Activated naive CD4-positive, alpha-beta T cell treated with anti-CD3 and anti-CD28 coated beads, Interleukin-2, amount 50 U/mL, for 72 hours (primary cell): Measurements from ENCODE around the gene WNT3A. TPM values are rescaled to one million over a fixed set of nuclear protein-coding genes. Genes with fewer than 3 reads are reported as not detected.

Experiments
- ATAC-seq, 2 donors: fragments of 150-1000 bp; cut with Tn5 transposase; 2 replicates each; pipeline ENCODE4 v1.10.0; 2021; ENCODE audit warnings: mild to moderate bottlenecking in 2 of 2, moderate library complexity in 2 of 2
- DNase-seq, 2 donors: peaks; one replicate each; pipeline ENCODE4 v3.0.0; 2021 to 2022; ENCODE audit warnings: low spot score in 2 of 2
- H3K27ac Mint-ChIP-seq, 2 donors: one replicate each; pipeline ENCODE4 v1.8.0; 2022; ENCODE audit warnings: mild to moderate bottlenecking in 2 of 2, mixed read lengths in 2 of 2
- H3K36me3 Mint-ChIP-seq, 2 donors: one replicate each; pipeline ENCODE4 v1.8.0; 2022; ENCODE audit warnings: mixed read lengths in 2 of 2
- H3K9me3 Mint-ChIP-seq, 2 donors: one replicate each; pipeline ENCODE4 v1.8.0; 2022; ENCODE audit warnings: mixed read lengths in 2 of 2
- total RNA-seq, 2 donors: library from RNA; stranded (reverse); gene quantifications; one replicate each; pipeline ENCODE4 v1.2.3, GENCODE V29; 2022

Gene WNT3A
- total RNA-seq, 2 donors from 2014 or later = 0.08 TPM; not detected in 1

DNA sequence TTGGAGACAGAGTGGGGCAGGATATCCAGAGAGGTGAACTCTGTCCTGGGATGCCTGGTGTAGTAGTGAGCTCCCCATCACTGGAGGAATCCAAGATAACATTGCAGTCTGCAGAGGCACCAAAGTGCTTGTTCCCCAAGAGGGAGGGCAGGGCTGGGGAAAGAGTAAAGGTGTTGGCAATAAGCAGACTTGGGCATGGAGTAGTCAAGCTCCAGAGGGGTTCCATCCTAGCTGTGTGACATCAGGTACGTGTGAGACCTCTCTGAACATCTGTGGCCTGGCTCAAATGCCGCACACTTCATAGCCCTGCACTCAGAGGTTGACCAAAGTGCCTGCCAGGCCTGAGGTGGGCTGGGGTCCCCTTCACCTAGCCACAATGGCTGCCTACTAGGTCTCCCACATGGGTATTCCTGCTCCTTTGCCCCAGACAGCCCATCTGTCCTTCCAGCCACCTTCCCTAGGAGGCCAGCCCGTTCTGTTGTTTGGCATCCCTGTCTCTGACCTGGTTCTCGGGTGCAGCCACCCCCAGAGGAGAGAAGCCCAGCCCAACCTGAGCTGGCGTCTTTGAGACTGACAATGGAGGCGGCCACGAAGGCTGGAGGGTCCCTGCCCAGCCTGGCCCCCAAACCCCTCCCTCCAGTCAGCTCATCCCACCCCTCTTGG, 72.9 kb downstream of the WNT3A start:
- Mint-ChIP-seq H3K27ac (no peak overlapping the region), H3K9me3 (no peaks in the 10 kb centered on the region), H3K36me3 (peaks cover 16 to 17% of the 10 kb centered on the region in 2 donors)
- DNase-seq = peak in 1 of 2 donors; percentile 48
- ATAC-seq = no peak

DNA sequence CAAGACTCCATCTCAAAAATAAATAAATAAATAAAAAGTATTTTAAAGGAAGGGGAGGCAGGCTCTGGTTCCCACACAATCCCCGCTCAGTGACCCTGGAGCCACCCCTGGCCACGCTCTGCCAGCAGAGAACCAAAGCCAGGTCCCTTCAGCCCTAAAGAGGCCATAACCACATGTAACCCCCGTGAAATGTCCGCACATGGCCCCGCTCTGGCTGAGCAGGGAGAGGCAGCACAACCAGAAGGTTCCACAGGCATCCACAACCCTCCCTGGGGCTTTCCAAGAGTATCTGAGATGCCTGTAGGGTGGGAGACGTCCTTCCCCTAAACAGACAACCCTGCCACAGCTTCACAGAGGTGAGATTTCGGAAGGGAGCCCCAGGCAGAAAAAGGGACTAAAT, 74.3 kb downstream of the WNT3A start:
- peaks cover 24 to 25% of the 10 kb centered on the region in 2 donors for H3K36me3 Mint-ChIP-seq
- ATAC-seq = no peak
- no peak for DNase-seq
- H3K27ac Mint-ChIP-seq = peak overlapping the region; percentile 94 to 97
- H3K9me3 Mint-ChIP-seq = no peaks in the 10 kb centered on the region

DNA sequence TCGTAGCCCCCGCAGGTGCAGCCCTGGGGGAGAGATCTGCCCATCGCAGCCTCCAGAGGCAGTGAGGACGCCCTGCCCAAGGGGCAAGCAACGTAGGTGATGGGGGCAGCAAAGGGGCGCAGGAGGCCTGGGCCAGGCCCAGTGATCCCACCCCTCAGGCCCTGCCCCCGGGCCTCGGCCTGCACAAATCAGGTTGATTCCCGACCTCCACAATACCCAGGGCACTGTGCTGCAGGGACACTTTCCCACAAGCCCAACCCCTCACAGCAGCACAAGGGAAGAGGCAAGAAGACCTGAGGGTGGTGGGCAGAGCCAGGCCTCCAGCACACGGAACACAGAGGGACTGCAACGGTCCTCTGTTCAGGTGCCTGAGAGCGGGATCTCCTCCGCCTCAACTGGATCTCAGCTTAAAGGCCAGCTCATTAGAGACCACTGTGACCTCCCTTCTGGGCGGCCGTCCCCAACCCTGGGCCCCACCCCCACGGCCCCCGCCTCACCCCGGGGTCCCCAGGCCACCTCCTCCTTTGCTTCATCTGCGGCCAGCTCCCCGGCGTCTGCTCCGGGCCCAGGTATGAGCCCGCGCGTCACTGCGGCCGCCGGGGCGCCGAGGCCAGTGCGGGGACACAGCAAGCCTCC, 74.9 kb downstream of the WNT3A start:
- peaks cover 24 to 25% of the 10 kb centered on the region in 2 donors for H3K36me3 Mint-ChIP-seq
- H3K9me3 Mint-ChIP-seq = no peaks in the 10 kb centered on the region
- ATAC-seq (peak; percentile 8 to 30), DNase-seq (no peak)
- H3K27ac Mint-ChIP-seq = peak overlapping the region; percentile 65 to 97

DNA sequence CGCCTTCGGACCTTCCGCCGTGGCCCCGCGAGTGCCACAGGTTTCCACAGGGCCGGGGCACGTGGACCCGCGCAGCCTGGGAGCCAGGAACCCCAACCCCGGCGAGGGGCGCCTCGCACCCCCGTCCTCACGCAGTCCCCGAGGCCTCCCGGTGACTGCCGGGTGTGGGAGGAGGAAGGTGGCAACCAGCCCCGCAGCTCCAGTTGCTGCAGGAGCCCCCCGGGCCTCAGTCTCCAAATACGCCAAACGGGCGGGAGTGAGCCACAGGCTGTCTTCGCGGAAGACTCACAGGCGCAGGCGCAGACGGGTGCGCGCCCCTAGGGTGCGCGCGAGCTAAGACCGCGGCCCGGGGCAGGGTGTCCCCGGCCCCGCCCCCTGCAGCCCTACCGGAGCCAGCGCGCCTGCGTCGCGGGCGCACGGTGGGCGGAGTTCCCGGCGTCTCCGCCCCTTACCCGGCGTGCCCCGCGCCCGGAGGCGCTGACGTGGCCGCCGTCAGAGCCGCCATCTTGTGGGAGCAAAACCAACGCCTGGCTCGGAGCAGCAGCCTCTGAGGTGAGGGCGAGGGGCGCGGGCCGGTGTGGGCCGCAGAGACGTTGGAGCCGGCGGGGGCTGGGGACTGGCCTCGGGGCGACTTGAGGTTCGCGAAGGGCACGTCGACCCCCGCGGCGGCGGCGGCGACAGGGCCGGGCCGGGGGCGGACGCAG, 75.6 kb downstream of the WNT3A start, which contains the start of gene ARF1:
Gene ARF1 (plus strand): TSS at position 495 of the 704 bp plus-strand sequence. CDS start 14,407 bp downstream, outside the sequence.
- Mint-ChIP-seq H3K9me3 (no peaks in the 10 kb centered on the region), H3K27ac (peak within 1 kb of the TSS; percentile 97 to 99), H3K36me3 (peaks cover 24 to 25% of the 10 kb centered on the region in 2 donors)
- peak; percentile 95 for DNase-seq
- ATAC-seq = peak; percentile 83 to 87

DNA sequence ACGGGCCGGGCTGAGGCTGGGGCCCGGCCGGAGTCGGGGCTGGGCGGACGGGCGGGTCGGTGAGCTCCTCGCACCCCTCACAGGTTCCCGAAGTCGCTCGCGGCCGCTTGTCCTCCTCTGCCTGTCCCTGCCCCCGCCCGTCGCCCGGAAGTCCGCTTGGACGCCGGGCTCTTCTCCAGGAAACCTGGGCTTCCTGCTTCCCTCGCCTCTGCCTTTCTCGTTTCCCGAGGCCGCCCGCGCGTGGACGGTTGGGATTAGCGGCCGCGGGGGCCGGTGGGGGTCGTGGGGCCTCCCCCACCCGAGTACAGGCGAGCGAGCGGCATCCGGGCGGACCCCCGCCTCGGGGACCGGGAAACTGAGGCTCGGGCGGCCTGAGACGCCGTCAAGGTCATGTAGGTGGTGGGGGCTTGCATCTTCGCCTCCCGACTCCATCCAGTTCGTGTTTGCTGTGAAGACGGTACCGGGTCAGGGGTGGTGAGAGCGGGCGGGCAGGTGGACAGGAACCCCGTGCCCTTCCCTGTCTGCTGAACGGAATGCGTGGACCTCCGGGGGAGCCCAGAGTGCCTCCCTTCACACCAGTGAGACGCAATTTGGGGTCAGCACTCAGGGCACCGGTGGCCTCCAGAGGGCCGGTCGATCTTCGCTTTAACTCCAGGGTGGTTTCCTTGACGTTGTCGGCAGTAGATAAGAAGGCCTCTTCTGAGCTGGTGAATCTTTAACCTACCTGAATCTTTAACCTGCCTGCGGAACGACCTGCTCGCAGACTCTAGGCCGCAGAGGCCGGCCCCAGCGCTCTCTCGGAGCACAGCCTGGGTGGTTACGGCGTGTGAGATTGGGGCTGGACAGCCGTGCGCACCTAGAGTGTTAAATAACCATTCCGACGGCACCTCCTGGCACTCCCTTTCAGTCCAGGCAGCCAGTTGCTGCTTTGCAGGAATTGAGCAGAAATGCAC, 76.4 kb downstream of the WNT3A start:
- H3K9me3 Mint-ChIP-seq = no peaks in the 10 kb centered on the region
- ATAC-seq (peak; percentile 14 to 27), DNase-seq (no peak)
- peak overlapping the region; percentile 97 to 99 for H3K27ac Mint-ChIP-seq
- H3K36me3 Mint-ChIP-seq = peaks cover 25 to 31% of the 10 kb centered on the region in 2 donors

DNA sequence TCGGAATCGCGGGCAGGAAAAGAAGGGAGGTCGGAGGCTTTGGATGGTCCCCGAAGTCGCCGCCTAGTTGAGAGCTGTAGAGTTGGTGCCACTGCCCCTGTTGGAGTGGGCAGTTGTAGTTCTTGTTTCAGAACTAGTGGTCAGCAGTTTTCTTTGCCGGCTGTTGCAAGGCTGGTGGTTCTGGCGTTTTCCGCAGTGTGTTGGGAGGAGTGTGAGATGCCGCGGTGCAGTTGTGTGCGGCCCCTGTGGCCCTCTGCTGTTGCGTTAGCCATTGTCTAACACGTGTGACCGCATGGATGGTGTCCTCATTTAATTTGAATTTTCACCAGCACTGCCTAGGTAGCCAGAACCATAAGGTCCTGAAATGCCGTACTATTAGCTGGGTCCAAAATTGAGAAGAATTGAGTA, 77.1 kb downstream of the WNT3A start:
- Mint-ChIP-seq H3K27ac (peak overlapping the region; percentile 97 to 99), H3K9me3 (no peaks in the 10 kb centered on the region), H3K36me3 (peaks cover 25 to 31% of the 10 kb centered on the region in 2 donors)
- DNase-seq (no peak), ATAC-seq (no peak)

DNA sequence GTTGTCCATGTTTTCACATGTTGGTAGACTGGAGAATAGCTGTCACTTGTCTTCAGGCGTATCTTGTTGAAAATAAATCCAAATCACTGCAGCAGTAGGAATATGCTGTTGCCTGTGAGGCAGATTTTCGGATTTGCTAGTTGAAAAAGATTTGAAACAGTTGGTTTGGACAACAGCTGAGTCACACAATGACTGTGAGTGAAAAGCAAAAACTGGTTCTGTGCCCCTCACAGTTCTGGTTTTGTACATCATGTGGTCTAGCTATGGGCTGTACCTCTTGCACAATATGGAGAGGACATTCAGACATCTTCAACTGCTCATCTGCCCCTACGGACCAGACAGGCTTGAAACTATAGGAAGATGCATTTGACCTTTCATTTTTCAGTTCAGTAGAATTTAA, 77.5 kb downstream of the WNT3A start:
- no peaks in the 10 kb centered on the region for H3K9me3 Mint-ChIP-seq
- ATAC-seq (peak in 1 of 2 donors; percentile 28), DNase-seq (no peak)
- peak overlapping the region; percentile 97 to 99 for H3K27ac Mint-ChIP-seq
- peaks cover 25 to 31% of the 10 kb centered on the region in 2 donors for H3K36me3 Mint-ChIP-seq

DNA sequence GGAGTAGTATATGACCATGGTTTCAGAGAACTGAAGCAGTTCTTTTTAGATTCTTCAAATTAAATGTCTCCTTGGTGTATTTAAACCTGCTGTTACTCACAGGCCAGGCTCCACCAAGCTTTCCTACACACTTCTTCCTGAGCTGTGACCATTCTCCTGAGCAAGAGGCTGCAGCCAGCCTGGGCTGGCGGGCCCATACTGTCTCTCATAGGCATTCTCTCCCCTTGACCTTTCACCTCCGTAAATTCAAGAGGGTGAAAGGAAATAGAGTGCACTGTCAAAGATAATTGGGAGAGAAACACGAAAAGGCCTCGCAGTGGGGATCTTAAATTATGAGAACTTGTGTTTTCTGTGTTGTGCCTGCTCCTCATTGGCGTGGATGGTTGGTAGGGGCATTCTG, 78.0 kb downstream of the WNT3A start:
- peaks cover 25 to 31% of the 10 kb centered on the region in 2 donors for H3K36me3 Mint-ChIP-seq
- no peak for ATAC-seq
- H3K9me3 Mint-ChIP-seq = no peaks in the 10 kb centered on the region
- H3K27ac Mint-ChIP-seq = peak overlapping the region; percentile 86 to 97
- no peak for DNase-seq

DNA sequence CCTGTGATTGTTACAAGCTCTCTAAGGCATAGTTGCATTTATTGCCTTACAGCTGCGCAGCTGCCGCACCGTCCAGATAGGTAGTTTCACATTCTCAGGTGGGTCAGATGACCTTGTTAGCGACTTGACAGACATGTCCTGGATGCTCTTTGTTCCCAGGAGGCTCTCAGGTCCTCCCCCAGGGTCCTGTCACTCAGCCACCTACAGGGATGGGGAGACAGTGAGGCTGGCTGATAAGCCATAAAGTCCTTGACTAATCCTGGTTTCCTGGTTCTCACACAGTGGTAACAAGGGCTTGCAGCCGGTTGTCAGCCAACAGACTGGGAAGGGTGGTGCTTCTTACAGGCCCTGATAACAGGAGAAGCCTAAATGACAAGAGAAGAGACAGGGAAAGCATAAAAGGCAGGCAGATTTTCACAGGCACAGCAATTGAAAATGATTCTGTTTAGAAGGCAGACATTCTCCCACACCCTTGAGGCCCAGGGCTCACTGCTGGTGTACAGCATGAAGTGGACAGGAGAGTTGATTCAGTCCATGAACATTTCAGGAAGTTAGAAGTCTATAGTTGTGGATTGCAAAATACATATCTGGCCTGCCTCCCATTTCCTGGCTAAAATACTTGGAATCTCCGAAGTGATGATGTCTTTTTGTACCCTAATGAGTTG, 78.6 kb downstream of the WNT3A start:
- no peak for DNase-seq
- Mint-ChIP-seq H3K9me3 (no peaks in the 10 kb centered on the region), H3K27ac (peak overlapping the region; percentile 86 to 97), H3K36me3 (peaks cover 25 to 34% of the 10 kb centered on the region in 2 donors)
- ATAC-seq = no peak

DNA sequence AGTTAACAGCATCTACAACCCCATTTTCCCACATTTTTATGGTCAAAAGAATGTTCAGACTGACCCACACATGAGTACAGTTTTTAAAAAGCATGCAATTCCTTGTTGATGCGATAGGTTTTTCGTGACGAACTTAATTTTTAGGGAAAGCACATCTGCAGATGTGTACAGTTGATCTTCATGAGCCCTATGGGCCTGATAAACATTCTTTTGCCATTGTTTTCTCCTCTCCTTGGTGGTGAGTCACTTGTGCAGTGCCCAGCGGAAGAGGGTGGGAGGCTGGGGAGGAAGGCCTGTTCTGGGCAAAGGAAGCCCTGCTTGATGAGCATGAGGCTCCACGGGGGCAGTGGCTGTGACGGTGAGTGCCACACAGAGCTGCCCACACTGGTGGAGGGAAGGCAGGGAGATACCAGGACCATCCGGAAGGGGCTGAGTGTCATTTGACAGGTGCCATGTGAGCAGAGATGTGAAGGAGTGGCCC, 81.0 kb downstream of the WNT3A start:
- no peak for DNase-seq
- Mint-ChIP-seq H3K36me3 (peaks cover 39 to 58% of the 10 kb centered on the region in 2 donors), H3K9me3 (no peaks in the 10 kb centered on the region), H3K27ac (peak overlapping the region; percentile 88 to 96)
- peak in 1 of 2 donors; percentile 51 for ATAC-seq

DNA sequence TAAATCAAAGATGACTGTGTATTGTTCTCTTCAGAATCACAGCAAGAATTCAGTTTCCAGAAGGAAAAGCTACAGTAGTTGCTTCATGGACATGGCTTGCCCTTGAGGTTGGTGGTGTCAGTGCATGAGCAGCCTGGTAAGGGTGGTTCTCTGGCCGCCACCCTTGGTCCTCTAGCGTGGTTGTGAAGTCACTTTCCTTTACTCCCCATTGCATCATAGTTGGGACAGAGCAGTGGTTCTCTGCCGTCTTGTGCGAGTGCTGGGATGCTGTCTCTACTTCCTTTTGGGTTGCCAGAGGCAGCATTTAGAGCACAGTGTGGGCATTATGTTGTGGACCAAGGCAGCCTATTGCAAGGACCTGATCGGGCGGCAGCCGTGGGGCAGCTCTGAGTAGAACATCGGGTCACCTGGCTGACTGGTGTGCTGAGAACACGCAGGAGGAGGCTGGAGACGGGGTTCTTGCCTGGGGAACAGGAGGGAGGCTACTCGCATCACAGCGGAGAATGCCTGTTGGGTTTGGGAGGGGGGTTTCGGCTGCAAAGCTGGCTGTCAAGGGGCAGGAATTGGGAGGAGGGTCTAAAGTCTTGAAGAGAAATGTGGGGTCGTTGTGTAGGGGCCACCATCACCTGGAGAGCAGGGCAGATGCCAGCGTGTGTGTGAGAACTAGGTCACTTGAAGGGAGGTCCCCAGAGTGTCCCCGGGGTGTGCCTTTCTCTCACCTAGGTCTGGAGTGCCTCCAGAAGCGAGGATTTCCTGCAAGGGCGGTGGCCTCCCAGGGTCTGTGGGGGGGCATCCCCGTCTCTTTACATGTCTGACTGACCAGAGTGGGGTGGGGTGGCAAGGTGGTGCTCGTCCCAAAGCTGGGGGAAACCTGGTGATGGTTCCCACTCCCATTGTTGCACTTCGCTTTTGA, 82.0 kb downstream of the WNT3A start:
- peaks cover 32 to 54% of the 10 kb centered on the region in 2 donors for H3K36me3 Mint-ChIP-seq
- DNase-seq (peak in 1 of 2 donors; percentile 50), ATAC-seq (no peak)
- H3K9me3 Mint-ChIP-seq = no peaks in the 10 kb centered on the region
- H3K27ac Mint-ChIP-seq = peak overlapping the region; percentile 88 to 96

DNA sequence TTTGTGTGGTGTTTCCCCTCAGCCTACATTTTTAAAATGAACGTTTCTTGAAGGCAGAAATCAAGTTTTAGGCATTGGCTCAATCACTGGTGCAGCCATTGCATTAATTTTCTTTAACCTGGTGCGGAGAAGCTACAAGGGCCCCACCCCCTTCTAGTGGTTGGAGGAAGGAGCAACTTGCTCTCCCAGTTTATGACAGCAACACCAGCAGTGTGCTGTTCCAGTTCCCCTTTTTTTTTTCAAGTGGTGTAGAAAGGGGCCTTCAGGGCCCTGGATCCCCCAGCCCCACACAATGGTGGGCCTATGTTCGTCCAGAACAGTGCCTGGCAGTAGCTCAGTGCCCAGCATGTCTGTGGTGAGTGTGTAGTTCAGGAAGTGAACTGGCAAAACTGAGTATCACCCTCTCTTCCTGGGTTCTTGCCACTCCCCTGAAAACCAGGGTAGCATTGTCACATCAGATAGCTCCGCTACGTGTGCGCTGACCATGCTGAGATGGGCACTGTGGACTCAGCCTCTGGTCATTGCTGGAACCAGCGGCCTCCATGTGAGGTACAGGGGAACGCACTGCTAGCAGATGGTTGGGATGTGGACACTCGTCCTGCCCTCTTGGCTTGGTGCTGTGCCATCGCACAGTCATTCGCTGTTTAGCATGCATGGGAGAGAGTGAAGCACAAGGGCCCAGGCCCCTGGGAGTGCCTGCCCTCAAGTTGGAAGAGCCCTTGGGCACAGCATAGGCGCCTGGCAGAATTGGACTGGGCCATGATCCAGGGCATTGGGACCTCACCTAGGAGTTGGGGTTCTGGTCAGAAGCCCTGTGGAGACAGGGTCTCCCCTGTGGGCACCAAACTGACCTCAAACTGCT, 83.0 kb downstream of the WNT3A start:
- DNase-seq = peak in 1 of 2 donors; percentile 50
- H3K36me3 Mint-ChIP-seq = peaks cover 31 to 53% of the 10 kb centered on the region in 2 donors
- ATAC-seq = no peak
- H3K9me3 Mint-ChIP-seq = peaks cover 4 to 6% of the 10 kb centered on the region in 2 donors
- peak overlapping the region; percentile 71 to 96 for H3K27ac Mint-ChIP-seq

DNA sequence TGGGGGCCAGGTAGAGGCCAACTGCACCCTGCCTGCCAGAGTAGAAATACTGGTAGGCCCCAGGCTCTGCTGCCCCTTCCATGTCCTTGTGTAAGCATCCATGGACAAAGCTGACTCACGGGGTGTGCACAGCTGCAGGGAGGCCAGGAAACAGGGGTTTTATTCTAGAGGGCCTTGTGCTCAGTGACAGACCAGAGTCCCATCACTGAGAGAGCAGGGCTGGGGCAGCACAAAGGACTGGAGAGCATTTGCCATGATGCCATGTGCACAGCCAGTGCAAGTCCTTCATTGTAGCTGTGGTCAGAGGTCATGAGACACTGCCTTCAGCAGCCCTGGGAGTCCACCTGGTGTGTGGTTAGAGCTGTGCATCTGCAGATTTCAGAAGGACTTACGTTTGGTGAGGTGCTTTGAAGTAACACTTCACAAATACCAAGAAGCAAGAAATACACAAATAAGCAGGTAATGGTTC, 83.8 kb downstream of the WNT3A start:
- peak in 1 of 2 donors; percentile 40 for DNase-seq
- Mint-ChIP-seq H3K27ac (peak overlapping the region; percentile 60 to 71), H3K9me3 (peaks cover 8 to 10% of the 10 kb centered on the region in 2 donors), H3K36me3 (peaks cover 32 to 54% of the 10 kb centered on the region in 2 donors)
- peak in 1 of 2 donors; percentile 32 for ATAC-seq

DNA sequence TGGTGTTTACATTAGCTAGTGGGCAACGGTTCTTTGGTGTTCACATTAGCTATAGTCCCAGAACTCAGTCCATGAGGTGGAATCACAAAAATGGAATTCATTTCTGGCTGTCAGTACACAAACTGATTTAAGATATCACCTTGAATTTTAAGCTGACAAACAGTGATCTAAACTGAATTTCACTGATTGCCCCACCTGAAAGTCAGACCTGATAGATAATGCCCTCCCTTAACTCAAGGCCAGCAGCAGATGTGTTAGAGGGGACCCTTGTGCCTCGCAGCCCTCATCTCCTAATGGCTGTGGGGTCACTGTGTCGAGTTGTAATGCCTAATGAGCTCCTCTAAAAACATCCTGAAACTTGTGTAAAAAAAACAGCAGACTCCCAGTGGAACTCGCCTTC, 84.3 kb downstream of the WNT3A start:
- DNase-seq (peak in 1 of 2 donors; percentile 37), ATAC-seq (no peak)
- H3K27ac Mint-ChIP-seq = peak overlapping the region; percentile 71 to 85
- H3K36me3 Mint-ChIP-seq = peaks cover 34 to 59% of the 10 kb centered on the region in 2 donors
- peaks cover 8 to 10% of the 10 kb centered on the region in 2 donors for H3K9me3 Mint-ChIP-seq
